D721Med (cell line): ENCODE measurements around the gene POLR2L.

Experiments used
- DNase-seq: peaks from one replicate; pipeline ENCODE4 v3.0.0; 2011; ENCODE audit warnings: low spot score; ENCODE audit not compliant: insufficient read length
- FAIRE-seq: peaks from 2 replicates; lab custom pipeline; 2011; peaks lifted over from hg19 to GRCh38; lab: Jason Lieb, UNC
- CTCF ChIP-seq: IDR thresholded peaks from 2 replicates; pipeline ENCODE4 v1.5.1; 2012; ENCODE audit warnings: mild to moderate bottlenecking, control low read depth; ENCODE audit not compliant: insufficient read depth; ENCODE audit errors: missing control alignments

The POLR2L gene

DNA sequence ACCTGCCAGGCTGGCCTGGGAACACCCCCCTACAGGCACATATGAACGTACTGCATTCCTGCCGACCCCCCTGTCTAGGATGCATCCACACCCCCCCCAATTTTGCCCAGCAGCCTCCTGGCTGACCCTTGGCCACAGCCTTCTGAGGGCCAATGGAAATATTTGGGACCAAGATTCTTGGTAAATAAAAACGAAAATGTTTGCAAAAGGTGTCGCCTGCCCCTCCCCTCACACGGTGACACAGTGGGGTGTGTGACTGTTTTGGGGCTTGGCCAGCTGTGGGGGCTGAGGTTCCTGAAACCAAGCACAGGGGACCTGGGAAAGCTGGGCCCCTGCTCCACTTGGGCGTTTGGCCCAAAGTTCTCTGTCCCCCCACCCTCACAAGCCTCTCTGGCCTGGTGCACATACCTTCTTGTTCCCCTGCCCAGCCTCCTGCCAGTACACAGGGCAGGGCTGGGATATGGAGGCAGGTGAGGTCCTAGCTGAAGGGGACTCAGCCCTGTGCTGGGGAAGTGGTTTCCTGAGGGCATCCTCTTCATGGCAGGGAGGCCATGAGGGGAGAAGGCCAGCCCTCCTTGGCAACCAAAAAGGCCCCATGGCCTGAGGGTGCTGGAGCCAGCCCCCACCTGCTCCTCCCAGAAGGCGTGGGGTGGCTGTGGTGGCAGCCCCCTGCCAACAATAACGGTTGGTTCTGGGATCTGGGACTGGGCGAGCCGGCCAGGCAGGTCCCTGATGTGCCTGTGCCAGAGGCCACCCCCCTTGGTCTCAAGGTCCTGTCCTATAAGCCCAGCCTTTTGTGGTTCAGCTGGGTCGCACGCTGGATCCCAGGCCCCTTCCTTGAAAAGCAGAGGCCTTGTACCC is 16.7 kb downstream of the POLR2L start:
- no peak for TF ChIP-seq CTCF
- FAIRE-seq, result no peak

DNA sequence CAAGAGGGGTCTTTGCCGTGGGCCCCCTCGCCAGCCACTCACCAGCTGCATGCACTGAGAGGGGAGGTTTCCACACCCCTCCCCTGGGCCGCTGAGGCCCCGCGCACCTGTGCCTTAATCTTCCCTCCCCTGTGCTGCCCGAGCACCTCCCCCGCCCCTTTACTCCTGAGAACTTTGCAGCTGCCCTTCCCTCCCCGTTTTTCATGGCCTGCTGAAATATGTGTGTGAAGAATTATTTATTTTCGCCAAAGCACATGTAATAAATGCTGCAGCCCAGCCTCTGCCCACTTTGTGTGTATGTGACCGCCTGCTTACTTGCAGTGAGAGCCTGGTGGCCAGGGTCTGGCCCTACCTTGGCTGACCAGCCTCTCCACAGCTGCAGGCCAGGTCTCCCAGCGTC is 17.4 kb downstream of the POLR2L start:
- DNase-seq, result no peak
- FAIRE-seq, result no peak
- no peak for TF ChIP-seq CTCF

More for the DNA sequence above, 16.7 kb downstream of the POLR2L start:
- DNase-seq, result no peak

- DNase-seq (no peak), FAIRE-seq (no peak)
- no peak for TF ChIP-seq CTCF
These were observed 17.9 kb downstream of the POLR2L start for GRCh38 chr11:824292-824880.

- FAIRE-seq (no peak), DNase-seq (no peak)
- TF ChIP-seq CTCF, result no peak
These were observed 18.7 kb downstream of the POLR2L start for GRCh38 chr11:823441-824291.

DNA sequence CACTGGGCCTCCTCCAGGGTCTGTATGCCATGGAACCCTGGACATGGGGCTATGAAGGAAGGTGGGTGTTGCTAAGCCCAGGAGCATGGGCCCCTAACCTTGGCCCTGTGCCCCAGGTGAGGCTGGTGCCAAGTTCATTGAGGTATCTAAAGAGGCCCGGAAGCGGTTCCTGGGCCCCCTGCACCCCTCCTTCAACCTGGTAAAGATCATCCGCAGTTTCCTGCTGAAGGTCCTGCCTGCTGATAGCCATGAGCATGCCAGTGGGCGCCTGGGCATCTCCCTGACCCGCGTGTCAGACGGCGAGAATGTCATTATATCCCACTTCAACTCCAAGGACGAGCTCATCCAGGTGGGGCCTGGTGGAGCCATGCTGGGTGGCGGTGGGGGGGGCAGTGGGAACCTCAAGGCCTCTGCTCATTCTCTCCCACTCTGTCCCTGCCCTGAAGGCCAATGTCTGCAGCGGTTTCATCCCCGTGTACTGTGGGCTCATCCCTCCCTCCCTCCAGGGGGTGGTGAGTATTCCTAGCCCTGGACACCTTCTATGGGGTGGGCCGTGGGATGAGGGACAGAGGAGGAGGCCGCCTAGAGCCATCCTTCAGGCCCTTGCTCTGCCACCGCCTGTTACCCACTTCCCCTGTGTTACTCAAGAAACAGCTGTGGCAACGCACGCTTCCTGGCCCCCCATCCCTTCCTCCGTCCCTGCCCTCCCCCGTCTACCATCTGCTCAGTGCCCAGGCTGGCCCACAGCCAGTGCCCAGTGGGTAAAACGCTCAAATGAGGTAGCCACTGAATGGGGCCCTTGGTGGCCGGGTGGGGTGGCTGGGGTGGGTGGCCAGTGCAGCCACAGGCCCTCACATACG is 20.6 kb downstream of the POLR2L start:
- no peak for DNase-seq
- TF ChIP-seq CTCF, result no peak
- FAIRE-seq, result no peak

GRCh38 chr11:820655-821511 is 21.4 kb downstream of the POLR2L start:
- FAIRE-seq (no peak), DNase-seq (no peak)
- TF ChIP-seq CTCF, result no peak
